OCI-LY7 (cell line): ENCODE data around the gene KLRC2.

ENCODE experiments used
- CTCF ChIP-seq: fragments of 200-600 bp; sonication (generic); conservative IDR thresholded peaks from 2 replicates; pipeline ENCODE4 v1.5.1; 2014; ENCODE audit warnings: mild to moderate bottlenecking, antibody characterized with exemption, low read length, moderate library complexity, mixed read lengths
- EZH2phosphoT487 ChIP-seq: fragments of 200-600 bp; sonication (generic); IDR thresholded peaks from 2 replicates; pipeline ENCODE4 v1.6.1; 2018; ENCODE audit warnings: low read depth, borderline replicate concordance, mild to moderate bottlenecking, mixed run types, antibody characterized with exemption, low read length, moderate library complexity, mixed read lengths

GRCh38 chr12:10405294-10405693 lies 30.5 kb downstream of the KLRC2 start:
- TF ChIP-seq CTCF (no peak), EZH2phosphoT487 (no peak)
